HG03108 (cell line): ENCODE results near the gene CD47.
A peak's percentile ranks its signal among the peaks of the same experiment; 100 is the strongest.

Experiments used
- ATAC-seq: cut with Tn5 transposase; IDR thresholded peaks from one replicate; pipeline ENCODE4 v1.9.1; 2021; ENCODE audit warnings: moderate library complexity; ENCODE audit not compliant: unreplicated experiment

CD47 gene

DNA sequence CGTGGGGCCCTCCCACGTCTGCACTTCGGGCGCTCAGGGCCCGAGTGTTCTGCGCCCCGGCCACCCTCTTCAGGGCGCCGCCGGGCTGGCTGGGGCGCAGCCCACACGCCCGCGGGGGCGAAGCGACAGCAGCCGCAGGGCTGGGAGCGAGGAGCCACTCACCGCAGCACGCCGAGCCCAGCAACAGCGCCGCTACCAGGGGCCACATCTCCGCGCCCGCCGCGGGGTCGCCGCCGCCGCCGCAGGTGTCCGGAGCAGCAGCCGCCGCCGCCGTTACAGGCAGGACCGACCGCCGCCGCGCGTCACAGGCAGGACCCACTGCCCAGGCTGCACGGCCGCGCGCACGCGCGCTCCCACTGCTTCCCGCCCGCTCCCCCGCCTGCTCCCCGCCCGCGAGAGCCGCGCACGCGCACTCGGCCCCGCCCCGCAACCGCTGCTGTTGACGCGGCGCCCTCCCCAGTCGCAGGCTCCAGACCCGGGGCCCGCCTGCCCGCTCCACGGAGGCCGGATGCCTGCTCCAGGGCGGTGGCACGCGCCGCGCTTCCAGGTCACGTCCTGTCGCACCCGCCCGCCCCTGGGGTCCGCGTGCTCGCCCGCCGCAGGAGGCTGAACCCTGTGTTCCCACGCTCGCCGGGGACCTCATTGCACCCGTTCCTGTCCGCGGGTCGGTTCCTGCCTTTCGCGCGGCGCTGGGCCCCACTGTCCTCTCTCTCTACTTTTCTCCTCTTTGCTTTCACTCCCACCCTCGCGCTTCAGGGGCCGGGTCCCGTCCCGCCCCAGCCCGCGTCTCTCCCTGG lies at the start of gene CD47:
TSS of gene CD47 (minus strand) at position 331 of the 797 bp plus-strand sequence. CDS start at position 208, 123 bp downstream.
- peak; percentile 62 for ATAC-seq

DNA sequence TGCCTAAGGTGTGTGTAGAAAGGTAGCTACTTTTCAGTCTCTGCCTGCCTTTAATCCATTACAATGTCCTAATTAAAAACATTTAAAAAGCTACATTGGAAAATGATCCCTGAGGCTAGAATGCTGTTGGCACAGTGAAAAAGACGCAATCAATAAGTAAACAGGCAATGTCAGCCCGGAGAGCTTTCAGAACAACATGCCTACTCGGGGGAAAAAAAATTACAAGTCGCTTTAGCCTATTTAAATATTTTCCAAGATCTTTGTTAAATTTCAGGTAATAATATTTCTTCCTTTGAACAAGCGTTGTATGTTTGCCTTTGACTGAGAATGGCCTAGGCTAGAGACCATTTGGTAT lies 46.6 kb upstream of the CD47 start:
- ATAC-seq = no peak

DNA sequence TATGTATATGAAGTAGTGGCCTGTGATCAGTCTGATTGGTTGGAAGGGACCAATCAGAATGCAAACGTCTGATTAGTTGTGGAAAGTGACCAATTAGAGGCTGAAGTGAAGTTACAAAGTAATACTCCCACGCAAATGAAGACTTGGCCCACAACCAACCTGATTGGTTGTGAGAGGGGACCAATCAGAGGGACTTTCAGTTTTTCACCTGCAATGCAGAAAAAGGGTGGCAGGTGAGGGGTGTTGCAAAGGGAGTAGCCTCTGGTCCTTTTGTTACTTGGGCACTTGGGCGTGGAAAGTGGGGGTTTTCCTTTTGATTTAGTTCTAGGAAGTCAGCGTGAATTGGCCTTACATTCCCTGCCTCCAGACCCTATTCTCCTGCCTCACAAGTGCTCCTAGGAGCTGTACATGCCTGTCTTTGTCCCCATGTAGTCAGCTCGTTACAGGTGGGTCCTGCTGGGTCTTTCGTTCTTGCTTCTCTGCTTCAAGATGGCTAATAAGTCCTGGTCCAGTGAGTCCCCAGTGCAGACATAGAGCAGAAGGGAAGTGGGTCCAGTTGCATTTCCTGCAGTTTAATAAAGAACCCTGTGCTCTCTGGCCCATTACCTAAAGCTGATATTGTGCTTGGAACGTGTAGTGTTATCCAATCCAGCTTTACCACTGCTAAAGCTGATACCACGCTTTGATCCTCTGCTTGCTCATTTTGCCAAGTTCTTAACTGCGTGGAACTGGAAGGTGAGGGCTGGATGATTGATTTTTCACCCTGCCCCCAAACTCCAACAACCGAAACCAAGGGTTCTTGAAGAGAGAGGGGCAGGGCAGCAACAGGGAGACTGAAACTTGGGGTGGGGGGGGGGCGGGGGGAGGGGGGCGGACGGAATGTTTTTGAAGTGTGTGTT lies 46.0 kb upstream of the CD47 start:
- no peak for ATAC-seq

DNA sequence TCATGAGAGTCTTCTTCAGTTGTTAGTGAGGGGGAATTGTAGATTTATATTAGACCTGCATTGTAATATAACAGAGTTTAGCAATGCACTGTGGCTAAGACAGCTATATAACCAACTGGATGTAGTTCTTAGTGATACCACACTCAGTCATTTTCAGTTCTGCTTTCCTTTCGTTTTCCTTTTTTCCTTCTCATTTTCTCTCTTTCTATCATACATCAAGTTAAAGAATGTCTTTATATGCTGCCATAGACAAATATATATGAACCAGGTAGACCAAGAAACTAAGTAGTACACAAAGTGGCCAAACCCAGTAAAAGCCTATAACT lies 43.7 kb upstream of the CD47 start:
- peak; percentile 36 for ATAC-seq

DNA sequence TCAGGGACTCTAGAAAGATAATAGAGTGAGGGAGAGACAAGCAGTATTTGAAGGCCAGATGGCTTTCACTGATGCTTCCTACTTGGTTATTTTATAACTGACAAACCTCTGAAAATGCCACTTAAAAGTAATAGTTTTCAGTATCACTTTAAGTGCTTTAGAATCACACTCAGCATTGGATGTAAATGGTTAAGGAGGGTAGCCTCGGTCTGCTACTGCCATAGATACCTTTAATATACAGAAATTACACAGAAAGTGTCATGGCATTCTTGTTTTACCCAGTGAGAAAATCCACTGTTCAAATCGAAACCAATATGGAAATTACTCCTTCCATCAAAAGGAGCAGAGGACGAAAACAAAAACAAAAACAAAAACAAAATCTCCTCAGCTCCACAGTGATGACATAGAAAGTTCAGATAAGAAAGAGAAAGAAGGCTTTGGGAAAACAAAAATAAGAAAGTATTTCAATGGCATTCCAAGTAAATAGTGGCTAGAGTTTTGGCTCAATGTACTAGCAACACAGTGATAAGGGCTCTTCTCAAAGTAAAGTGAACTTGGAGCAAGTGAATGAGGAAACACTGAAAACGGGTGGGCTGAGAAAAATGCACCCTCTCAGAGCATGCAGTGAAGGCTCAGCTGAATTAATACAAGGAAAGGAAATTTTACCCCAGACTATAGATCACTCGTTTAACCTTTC lies 43.2 kb upstream of the CD47 start:
- peak; percentile 41 for ATAC-seq

DNA sequence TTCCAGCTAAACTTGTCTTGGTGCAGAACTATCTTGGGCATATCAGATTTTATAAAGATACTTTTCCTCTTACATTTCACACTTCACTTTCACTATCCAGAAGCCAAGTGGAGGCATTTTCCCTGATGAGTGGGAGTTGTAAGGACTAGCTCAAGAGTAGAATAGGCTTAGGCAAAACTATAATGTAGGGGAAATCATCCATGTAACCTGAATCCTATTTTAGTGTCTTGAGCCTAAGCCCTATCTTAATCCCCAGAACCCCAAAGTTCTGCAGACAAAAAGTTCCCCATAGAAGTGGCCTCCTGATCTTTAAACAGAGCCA lies 42.2 kb upstream of the CD47 start:
- no peak for ATAC-seq

DNA sequence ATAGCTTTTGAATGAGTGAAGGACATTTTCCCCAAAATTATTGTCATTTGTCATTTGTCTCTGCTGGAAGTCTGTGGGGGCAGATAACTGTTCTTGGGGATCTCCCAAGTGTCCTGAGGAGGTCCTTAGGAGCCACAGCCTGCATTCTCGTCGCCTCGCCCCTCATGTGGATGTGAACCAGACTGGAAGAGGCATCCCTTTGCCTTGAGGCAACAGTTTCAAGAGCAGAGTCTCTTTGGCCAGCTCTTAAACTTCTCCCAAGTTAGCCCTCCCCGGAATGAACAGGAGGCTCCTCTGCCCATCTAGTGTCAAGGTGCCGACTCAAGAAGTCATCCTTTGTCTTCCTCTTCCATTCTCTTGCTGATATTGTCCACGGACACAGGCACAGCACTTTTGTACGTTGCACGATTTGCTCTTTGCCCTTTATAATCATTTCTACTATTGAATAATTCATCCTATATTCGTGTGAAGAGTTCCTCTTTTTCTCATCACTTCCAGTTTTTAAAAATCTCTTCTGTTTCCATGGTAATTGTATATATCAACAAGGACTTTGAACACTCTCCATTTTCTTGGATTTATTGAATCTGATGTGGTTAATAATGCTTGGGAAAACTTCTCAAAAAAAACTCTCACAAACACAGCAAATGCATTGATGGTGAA lies 40.8 kb upstream of the CD47 start:
- ATAC-seq = no peak

DNA sequence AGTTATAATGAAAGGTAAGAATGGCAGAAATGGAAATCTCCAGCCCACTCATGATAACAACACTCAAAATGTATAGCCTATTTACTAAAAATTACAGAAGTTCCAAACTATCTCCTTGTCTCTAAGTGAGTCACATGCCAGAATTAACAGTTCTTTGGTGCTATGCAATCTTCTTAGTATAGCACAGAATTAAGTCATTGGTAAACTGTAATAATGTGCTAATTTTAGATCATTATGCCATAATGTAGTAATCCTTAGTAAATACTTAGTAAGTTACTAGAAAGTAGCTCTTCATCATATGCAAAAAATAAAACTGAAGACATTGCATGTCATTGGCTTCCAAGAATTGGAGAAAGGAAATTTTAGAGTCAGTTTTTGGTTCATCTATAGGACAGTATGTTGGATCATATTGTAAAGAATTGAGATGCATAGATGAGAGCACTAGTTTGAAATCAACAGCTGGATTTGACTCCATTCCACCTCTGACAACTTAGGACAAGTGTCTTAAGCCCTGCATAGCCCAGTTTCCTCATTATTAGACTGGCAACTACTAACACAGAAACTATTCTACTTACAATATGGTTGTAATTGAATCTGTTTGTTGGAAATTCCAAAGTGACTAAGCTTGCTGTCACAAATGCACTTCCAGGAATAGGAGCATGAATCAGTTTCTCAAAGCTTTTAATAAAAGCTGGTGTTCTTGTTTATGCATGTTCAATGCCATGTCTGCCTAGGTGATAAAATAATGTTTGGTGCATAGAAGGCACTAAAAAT lies 40.1 kb upstream of the CD47 start:
- no peak for ATAC-seq

DNA sequence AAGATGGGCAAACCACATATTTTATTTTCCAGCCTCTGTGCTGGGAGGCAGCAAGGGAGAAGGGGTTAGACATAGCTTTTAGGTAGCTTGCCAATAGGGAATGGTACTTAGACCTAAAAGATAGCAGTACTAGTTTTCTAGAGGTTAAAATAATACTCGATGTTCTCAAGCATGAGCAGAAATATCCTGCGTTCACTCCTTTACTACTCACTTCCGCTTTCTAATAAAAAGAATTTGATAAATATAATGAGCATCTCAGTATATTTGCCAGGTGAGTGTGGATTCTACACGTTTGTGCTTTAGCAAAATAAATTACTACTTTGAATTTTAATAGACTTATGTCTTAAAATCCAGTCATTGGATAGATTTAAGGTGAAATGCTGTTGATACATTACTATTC lies 39.4 kb upstream of the CD47 start:
- ATAC-seq = no peak

DNA sequence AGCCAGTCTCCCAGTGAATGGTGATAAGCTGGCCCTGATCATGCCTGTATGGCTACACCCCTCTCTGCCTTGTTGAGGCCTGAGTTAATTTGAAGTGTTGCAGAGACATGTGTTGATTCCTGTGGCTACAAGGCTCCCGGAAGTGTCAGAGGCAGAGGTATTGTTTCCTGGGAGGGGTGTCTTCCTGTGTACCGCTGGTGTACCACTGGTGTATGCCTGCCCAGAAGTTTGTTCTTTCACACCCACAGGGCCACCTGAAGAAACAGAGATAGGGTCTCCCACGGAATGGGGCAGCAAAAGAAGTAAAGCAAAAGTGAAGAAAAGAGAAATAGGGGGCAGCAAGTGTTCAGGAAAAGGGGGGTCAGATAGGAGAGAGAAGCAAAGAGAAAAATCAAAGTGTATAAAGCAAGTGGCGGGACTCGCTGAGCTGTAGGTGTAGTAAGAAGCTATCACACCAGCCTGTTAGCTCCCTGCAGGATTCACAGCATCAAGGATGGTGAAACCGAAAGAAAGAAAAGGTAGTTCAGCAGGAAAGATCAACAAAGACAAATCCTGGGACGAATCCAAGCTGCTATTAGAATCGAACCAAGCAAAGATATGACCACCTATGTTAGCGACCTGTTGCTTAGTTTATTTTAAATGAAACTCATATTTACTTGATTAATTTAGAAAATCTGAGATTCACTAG lies 36.6 kb upstream of the CD47 start:
- no peak for ATAC-seq

DNA sequence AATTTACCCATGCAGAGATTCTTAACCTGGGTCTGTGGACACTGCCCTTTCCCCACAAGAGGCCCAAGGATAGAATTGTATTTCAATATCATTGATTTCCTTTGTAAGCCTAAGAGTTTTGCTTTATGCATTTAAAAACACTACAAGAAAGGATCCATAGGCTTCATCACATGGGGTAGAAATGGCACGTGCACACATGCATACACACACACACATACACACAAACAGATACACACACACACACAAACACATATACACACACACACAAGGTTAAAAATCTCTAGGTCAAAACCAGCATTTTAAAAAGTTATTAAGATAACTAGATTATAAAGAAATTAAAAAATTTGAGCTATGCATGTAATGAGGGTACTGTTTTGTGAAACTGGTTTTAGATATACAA lies 35.5 kb upstream of the CD47 start:
- ATAC-seq = no peak

DNA sequence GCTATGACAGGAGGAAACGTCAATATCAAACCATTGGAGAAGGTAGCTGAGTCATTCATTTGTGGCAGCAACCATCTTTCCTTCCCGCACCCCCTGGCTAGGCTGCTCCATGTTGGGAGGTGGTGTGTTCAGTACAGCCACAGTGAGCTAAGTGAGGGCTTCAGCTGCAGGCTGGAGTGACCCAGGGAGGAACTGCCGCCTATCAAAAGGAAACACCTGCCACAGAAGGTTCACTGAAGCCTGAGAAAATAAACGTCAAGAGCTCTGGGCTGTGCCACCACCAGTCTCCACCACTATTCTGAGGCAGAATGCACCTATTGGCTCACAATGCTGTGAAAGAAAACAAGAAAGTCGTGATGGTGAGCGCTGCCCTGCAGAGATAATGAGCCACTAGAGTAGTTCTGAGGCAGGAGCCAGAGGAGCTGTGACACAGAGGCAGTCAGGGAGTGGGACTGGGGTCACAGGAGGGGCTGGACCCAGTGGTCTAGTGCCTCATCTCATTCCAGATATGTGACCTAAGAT lies 34.8 kb upstream of the CD47 start:
- peak; percentile 58 for ATAC-seq

DNA sequence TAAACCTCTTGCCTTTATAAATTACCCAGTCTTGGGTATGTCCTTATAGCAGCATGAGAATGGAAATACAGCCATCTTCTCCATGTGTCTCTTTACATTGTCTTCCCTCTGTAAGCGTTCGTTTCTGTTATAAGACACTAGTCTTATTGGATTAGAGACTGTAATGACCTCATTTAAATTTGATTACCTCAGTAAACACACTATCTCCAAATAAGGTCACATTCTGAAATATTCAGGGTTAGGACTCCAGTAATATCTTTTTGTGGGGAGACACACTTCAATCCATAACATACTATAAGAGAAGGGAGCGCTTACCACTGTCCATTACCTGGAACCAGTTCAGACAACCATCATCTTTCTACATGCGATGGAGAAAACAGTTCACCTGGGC lies 34.3 kb upstream of the CD47 start:
- ATAC-seq = no peak

DNA sequence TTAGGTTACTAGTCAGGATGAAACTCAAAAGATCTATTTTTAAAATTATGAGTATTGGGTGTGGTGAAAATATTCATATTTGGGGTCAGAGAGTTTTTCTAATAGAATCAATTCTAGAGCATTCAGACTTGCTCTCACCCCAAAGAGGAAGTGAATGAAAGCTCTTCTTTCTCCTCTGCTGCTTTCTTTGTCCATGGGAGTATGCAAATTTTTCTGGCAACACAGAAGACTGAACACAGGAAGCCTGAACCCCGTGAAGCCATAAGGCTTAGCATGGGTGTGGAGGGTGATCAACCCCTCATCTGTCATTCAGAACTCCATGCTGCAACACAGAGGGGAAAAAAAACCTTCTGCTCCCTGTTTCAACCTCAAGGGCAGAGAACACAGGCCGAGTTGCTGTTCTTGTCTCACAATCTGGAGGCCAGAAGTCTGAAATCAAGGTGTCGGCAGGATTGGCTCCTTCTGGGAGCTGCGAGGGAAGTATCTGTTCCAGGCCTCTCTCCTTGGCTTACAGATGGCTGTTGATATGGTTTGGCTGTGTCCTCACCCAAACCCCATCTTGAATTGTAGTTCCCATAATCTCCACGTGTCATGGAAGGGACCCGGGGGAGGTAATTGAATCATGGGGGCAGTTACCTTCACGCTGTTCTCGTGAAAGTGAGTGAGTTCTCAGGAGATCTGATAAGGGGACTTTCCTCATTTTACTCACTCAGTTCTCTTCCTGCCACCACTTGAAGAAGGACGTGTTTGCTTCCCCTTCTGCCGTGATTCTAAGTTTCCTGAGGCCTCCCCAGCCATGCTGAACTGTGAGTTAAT lies 33.7 kb upstream of the CD47 start:
- peak; percentile 83 for ATAC-seq

DNA sequence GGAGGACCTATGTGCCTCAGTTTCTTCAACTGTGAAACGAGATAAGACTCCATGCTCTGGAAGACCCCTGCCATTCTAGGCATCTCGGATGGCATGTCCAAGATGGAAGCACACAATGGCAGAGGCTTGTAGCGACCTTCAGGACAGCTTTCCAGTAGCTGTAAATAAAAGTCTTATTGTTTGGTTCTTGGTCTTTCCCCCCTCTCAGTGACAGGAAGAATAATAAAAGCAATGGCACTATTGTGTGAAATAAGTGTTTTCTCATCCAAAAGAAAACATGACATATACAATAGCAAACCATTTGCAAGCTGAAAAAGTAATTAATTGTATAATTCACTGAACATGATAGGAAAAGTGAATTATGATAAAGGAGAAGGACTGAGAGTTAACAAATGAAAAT lies 32.5 kb upstream of the CD47 start:
- no peak for ATAC-seq

DNA sequence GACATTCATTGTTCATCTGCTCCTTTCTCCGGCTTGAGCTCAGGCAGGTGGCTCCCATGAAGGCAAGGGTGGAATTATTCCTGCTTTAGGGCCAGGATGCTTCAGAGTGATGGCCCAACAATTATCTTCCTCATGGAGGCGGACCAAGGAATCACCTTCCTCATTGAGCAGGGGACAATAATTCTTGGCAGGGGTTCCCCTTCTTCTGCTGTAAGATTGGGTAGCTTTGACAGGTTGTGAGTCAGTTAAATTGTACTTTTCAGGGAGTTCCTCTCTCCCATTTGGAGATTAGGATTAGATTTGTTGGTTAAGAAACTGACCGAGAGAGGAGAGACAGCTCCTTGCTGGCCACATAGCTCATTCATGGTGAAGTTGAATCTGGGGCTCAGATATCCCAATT lies 31.4 kb upstream of the CD47 start:
- no peak for ATAC-seq

DNA sequence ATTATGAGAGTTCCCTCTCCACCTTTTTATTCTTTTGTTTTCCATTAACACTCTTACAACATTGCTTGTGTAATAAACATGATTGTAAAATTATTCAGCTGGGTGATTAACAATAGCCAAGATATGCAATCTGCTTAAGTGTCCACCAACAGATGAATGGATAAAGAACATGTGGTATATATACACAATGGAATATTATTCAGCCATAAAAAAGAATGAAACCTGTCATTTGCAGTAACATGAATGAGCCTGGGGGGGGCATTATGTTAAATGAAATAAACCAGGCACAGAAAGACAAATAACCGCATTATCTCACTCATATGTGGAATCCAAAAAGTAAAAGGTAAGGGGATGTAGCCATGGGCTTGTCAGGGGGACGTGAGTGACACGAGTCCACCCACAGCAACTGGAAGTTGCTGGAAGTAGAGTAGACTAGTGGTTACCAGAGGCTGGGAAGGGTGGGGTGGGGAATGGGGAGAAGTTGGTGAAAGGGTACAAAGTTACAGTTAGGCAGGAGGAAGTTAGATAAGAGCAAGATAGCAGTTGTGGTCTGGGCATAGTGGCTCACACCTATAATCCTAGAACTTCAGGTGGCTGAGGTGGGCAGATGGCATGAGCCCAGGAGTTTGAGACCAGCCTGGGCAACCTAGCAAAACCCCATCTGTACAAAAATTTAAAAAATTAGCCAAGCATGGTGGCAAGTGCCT lies 28.7 kb upstream of the CD47 start:
- ATAC-seq = no peak

DNA sequence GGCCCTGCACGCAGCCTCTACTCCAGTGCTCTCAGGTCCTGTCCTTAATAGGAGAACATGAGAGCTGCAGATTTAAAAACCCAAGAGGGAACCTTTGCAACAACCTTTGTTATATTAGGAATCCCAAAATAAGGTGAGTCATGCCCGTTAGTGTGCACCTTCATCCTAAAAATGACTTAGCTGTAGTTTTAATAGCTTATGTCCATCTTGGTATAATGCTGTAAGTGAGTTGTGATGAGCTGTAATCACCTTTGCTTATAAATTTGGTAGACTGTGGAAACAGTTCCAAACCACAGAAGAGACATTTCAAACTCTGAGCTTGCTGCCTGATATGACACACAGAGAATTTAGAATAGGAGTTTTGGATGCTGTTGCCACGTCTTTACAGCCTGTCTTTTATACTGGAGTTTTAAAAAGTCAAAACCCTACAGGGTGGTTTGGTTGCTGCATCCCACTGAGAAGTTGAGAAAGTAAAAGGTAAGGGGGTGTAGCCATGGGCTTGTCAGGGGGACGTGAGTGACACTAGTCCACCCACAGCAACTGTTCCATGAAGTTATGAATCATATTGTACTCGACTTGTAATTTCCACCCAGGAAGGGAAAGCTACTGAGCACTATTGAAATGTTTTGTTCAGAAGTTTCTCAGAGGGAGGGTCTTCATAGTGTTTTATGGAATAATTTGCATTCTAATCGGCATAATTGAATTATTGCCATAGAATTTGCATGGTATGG lies 27.4 kb upstream of the CD47 start:
- ATAC-seq = no peak
